Hematopoietic multipotent progenitor cell treated with erythropoietin and hydrocortisone succinate and interleukin-3 and kit ligand, for 17 days (in vitro differentiated cells): Measurements from ENCODE around the gene PLIN5.

Experiments
- DNase-seq: peaks from one replicate; pipeline ENCODE4 v3.0.0-alpha.2; 2015; ENCODE audit warnings: low spot score

The PLIN5 gene

GRCh38 chr19:4483385-4483784, 51.6 kb downstream of the PLIN5 start:
- no peak for DNase-seq

GRCh38 chr19:4482721-4483364, 52.2 kb downstream of the PLIN5 start:
- no peak for DNase-seq

GRCh38 chr19:4477034-4477801, 57.8 kb downstream of the PLIN5 start:
- DNase-seq, result no peak

GRCh38 chr19:4474514-4475022, 60.5 kb downstream of the PLIN5 start:
- DNase-seq, result no peak

GRCh38 chr19:4473763-4474513, 61.1 kb downstream of the PLIN5 start:
- DNase-seq, result no peak

GRCh38 chr19:4473011-4473762, 61.8 kb downstream of the PLIN5 start:
- no peak for DNase-seq
